Fibroblast of lung (primary cell): ENCODE results near the gene MYRFL.

Source experiments
- EZH2 ChIP-seq: IDR thresholded peaks from 2 replicates; pipeline ENCODE4 v1.5.1; 2012; ENCODE audit warnings: low read length, control low read depth, mild to moderate bottlenecking; ENCODE audit errors: missing control alignments
- TF ChIP-seq, protein P1 (sequence below), 2 donors: IDR thresholded peaks in 1 of 2; conservative IDR thresholded peaks in 1 of 2; 1 replicate in 1 of 2; 2 replicates in 1 of 2; pipeline ENCODE4 v1.5.1; 2011 to 2012; ENCODE audit warnings: low read length in 2 of 2, control low read depth in 1 of 2, inconsistent platforms in 1 of 2, low read depth in 1 of 2, mild to moderate bottlenecking in 1 of 2

DNA sequence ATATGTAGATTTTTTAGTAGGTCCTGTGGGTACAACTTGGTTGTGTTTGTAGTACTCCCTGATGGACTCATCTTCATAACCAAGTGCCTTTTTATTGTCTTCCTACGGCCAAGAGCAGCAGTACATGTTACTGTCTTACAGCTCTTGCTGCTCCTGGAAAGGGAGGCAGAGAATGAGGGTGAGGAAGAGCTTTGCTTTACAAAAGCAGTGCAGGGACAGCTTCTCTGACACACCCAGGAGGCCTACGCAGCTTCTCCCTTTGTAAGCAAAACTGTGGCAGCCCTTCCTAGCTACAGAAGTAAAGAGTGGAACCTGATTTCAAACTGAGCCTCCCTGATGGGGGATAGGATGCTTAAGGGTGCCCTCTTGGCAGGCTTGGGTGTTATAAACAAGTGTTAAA is 18.6 kb downstream of the MYRFL start:
- TF ChIP-seq, protein P1, sequence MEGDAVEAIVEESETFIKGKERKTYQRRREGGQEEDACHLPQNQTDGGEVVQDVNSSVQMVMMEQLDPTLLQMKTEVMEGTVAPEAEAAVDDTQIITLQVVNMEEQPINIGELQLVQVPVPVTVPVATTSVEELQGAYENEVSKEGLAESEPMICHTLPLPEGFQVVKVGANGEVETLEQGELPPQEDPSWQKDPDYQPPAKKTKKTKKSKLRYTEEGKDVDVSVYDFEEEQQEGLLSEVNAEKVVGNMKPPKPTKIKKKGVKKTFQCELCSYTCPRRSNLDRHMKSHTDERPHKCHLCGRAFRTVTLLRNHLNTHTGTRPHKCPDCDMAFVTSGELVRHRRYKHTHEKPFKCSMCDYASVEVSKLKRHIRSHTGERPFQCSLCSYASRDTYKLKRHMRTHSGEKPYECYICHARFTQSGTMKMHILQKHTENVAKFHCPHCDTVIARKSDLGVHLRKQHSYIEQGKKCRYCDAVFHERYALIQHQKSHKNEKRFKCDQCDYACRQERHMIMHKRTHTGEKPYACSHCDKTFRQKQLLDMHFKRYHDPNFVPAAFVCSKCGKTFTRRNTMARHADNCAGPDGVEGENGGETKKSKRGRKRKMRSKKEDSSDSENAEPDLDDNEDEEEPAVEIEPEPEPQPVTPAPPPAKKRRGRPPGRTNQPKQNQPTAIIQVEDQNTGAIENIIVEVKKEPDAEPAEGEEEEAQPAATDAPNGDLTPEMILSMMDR (conservative IDR thresholded peaks at IDR 0.05 in 1 of 2, IDR thresholded peaks at IDR 0.05 in 1 of 2; ENCODE audit: low read depth in 1 of 2, low read length in 2 of 2) = no peak
- TF ChIP-seq EZH2 = no peak
